SK-N-SH (cell line): Measurements from ENCODE around the gene WBP11.

Experiments used
- CTCF ChIP-seq: fragments of 200-600 bp; sonication (generic); IDR thresholded peaks from 2 replicates; pipeline ENCODE4 v1.6.1; 2017; ENCODE audit warnings: antibody characterized with exemption, mild to moderate bottlenecking, moderate library complexity
- MAX ChIP-seq: IDR thresholded peaks from 2 replicates; pipeline ENCODE4 v1.4.0; 2012; ENCODE audit warnings: low read depth

DNA sequence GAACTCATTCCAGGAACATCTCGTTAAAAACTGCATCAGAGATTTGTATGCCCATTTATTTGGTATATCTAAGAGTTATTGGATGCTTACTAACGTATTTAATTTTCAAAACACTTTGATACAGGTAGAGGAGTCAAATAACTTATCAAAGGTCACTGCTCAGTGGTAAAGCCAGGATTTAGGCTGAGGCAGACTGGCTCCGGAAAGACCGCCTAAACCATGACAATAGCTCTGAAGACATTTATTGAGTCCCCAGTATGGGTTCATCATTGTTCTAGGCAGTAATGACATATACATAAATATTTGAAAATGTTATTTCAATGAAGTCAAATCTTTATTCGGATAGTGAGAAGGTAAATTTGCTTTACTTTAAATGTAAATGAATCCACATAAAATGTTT is 30.3 kb downstream of the WBP11 start:
- TF ChIP-seq MAX (no peak), CTCF (no peak)
